HG03521 (cell line): ENCODE measurements around the gene SORCS2.

Experiments
- ATAC-seq: cut with Tn5 transposase; IDR thresholded peaks from one replicate; pipeline ENCODE4 v1.9.1; 2021; ENCODE audit warnings: mild to moderate bottlenecking, moderate library complexity; ENCODE audit not compliant: unreplicated experiment

Gene SORCS2

GRCh38 chr4:7710126-7710525, 517.8 kb downstream of the SORCS2 start:
- ATAC-seq: no peak

- ATAC-seq: no peak
Observed at GRCh38 chr4:7710576-7711306, 518.4 kb downstream of the SORCS2 start.

- ATAC-seq: no peak
Observed at GRCh38 chr4:7711307-7711963, 519.1 kb downstream of the SORCS2 start.

DNA sequence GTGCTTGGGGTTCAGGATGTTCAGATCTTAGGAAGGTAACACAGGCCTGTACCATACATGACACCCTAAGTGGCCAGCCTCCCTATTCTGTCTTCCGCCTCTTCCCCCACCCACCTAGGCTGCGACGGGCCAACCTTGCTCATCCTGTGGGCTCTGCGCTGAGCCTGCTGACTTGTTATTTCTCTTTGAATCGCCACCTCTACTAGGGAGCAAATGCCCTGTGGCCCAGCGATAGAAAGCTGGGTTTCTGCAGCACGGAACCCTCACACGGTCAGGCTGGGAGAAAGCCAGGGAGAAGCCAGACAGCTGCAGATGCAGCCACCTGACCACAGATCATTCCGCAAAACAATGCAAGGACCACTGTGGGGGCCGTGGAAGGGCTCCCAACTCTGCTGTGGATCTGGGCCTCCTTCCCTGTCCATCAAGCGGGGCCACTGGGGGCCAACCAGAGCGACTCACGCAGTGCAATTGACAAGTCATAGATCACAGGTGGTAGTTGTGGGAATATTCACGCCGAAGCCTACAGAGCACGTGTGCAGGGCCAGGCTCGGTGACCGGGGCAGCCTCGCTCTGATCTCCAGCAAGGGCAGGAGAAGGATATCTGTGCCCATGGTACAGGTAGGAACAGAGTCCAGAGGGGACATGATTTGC, 519.8 kb downstream of the SORCS2 start:
- ATAC-seq: no peak

DNA sequence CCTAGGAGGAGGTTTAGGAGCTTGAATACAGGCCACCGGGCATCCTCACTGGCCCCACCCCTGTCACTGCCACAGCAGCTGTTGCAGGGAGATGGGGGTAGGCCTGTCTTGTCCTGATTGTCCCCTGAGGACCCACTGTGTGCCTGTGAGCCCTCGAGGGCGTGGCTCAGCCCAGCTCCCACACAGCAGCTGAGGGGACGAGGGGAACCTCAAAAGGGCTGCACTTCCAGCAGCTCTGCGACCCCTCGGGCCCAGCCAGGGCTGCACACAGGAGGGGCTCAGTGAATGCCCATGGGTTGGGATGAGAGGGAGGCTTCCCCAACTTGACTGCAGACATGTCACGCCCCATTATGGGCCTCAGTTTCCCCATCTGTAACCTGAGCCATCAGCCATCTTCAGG, 521.4 kb downstream of the SORCS2 start:
- no peak for ATAC-seq

GRCh38 chr4:7714176-7714575, 521.8 kb downstream of the SORCS2 start:
- ATAC-seq: no peak

GRCh38 chr4:7714738-7715137, 522.4 kb downstream of the SORCS2 start:
- no peak for ATAC-seq

GRCh38 chr4:7715271-7716009, 523.1 kb downstream of the SORCS2 start:
- no peak for ATAC-seq

- no peak for ATAC-seq
Observed at GRCh38 chr4:7716010-7716721, 523.8 kb downstream of the SORCS2 start.

DNA sequence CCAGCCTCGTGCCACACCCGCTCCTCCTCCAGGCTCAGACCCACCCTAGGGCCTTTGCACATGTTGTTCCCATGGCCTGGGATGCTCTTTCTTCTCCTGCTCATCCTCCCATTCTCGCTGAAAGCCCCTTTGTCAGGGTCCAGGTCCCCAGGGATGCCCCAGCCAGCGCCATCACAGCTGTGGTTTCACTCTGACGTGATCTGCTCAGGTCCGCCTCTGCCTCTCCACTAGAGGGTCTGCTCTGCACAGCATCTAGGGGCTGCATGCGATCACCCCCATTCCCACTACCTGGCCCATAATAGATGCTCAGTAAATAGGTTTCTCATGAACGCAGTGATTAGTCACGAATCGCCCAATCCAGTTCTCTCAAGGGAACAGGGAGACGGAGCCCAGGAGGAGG, 524.8 kb downstream of the SORCS2 start:
- no peak for ATAC-seq

GRCh38 chr4:7717946-7718490, 525.7 kb downstream of the SORCS2 start:
- ATAC-seq: no peak

DNA sequence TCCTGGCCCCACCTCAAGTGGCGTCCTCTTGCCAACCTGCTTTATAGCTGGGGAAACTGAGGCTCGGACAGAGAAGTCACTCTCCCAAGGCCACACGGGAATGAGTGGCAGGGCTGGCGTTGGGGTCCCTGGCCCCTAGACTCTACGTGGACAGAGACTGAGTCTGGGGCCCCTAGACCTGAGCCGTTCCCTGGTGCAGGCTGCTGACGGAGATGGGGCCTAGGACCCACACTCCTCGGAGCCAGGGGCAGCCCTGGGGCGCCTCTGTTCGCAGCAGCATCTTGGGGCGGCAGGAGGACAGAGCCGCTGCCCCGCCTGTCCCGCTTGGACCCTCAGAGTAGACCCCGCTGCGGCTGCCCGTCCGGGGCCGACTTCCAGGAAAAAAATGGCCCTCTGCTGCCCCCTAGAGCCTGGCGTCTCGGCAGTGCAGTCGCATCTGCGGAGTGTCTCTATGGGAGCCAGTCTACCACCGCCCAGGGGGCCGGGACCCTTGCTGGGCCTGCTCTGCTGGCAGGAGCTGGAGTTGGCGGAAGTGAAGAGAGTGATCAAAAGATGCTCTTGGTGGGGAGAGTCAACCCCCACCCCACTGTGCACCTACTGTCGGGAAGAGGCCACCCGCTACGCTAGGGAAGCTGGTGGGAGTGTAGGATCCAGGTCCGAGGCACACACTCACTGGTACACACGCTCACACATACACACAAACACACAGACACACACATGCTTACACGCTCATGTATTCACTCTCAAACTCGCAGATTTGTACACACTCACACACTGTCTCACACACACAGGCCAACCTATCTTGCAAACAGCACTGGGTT, 527.2 kb downstream of the SORCS2 start:
- no peak for ATAC-seq

DNA sequence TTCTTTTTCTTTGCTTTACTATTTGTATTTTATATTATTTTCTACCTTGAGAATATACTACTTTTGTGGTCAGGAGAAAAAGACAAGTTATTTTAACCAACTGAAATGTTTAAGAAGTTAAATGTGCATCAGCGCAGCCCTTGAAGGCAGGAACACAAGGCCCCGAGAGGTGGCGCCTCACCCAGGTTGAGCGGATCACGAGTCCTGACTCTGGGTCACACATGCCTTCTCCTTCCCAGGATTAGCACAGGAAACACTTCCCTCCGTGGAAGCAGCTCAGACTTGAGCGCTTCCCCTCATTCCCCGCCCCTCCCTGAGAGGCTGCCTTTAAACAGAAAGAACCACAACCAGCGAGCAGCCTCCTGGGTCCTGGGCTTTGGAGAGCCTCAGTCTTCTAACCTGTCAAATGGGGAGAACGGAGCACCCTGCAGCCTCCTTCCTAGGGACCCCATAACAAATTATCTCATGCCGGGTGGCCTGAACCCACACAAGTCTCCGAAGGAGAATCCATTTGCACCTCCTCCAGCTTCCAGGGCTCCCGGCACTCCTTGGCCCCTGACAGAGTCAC, 529.7 kb downstream of the SORCS2 start:
- ATAC-seq: no peak

DNA sequence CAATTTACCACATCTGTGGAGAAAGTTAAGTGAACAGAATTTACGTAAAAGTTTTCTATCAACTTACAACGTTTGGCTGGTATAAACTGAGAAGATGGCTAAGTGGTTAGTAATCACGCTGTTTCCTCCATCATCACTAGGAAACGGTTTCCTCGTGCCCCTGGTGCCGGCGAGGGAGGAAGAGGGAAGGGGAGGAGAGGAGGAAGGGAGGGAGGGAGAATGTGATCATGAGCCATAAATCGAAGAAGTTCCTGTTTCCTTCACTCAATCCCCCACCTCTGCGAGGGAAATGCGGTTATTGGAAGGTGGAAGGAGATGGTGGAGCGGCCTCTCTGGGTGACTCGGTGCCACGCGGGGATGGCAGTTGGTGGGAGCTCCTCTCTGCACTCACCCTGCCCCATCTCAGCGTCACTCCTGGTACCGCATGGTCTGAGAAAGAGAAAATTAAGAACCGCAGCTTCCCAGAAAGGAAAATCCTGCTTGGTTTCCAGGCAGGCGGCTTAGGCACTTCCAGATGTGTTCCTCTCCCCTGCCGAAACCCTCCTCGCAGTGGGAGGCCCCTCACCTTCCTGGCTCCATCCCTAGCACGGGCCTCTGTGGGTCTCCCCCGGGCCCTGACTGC, 530.5 kb downstream of the SORCS2 start:
- no peak for ATAC-seq

GRCh38 chr4:7723625-7724024, 531.3 kb downstream of the SORCS2 start:
- ATAC-seq: no peak

GRCh38 chr4:7725951-7726350, 533.6 kb downstream of the SORCS2 start:
- no peak for ATAC-seq

GRCh38 chr4:7726665-7727413, 534.5 kb downstream of the SORCS2 start:
- no peak for ATAC-seq

- ATAC-seq: no peak
Observed at GRCh38 chr4:7727749-7728148, 535.4 kb downstream of the SORCS2 start.
